ENCODE measurements around the gene ORM1. TPM values are rescaled to one million over a fixed set of nuclear protein-coding genes. Genes with fewer than 3 reads are reported as not detected.
A peak's percentile ranks its signal among the peaks of the same experiment; 100 is the strongest.

The ORM1 gene
- total and polyA plus RNA-seq, 8 donors, result 3.0 to 87.0 (median 5.9) TPM

DNA sequence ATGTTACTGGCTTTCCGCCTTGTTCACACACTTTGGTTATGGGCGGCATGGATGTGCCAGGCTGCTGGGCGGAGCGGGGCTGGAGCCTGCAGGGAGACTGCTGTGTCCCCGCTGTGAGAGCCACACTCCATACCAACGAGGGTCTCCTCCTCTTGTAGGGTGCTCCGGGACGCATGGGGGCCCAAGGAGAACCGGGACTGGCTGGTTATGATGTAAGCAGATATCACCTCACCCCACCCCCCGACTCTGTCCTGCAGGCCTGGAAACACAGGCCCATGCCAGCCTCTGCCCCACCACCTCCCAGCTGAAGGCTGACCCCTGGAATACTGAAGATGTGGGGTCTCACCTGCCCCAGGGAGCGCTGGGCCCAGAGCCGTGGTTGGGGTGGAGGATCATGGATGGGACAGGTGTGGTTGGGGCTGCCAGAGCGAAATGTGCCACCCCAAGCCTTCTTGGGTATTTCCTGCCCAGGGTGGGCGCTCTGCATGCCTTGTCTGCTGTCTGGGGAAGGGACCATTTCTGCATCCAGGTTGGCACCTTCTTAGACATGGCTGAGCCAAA, 39.3 kb upstream of the ORM1 start:
- TF ChIP-seq, protein P1, sequence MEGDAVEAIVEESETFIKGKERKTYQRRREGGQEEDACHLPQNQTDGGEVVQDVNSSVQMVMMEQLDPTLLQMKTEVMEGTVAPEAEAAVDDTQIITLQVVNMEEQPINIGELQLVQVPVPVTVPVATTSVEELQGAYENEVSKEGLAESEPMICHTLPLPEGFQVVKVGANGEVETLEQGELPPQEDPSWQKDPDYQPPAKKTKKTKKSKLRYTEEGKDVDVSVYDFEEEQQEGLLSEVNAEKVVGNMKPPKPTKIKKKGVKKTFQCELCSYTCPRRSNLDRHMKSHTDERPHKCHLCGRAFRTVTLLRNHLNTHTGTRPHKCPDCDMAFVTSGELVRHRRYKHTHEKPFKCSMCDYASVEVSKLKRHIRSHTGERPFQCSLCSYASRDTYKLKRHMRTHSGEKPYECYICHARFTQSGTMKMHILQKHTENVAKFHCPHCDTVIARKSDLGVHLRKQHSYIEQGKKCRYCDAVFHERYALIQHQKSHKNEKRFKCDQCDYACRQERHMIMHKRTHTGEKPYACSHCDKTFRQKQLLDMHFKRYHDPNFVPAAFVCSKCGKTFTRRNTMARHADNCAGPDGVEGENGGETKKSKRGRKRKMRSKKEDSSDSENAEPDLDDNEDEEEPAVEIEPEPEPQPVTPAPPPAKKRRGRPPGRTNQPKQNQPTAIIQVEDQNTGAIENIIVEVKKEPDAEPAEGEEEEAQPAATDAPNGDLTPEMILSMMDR (IDR thresholded peaks at IDR 0.05), result no peak
- Histone ChIP-seq H3K4me3 (no peak overlapping the region), H3K9me3 (no peaks in the 10 kb centered on the region), H3K27me3 (peaks cover 0 to 5% of the 10 kb centered on the region in 2 donors), H3K4me1 (no peaks in the 10 kb centered on the region), H3K27ac (no peak overlapping the region), H3K36me3 (peaks cover 0 to 8% of the 10 kb centered on the region in 2 donors)
- intact Hi-C loops (cut with DNase I), result loop anchor here in 1 of 2 donors (10.0 kb wide), 1 partner anchor 129 kb away; the partner anchor contains the start of gene COL27A1
- DNase-seq (peak in 2 of 4 donors; percentile 30 to 49), ATAC-seq (no peak)

DNA sequence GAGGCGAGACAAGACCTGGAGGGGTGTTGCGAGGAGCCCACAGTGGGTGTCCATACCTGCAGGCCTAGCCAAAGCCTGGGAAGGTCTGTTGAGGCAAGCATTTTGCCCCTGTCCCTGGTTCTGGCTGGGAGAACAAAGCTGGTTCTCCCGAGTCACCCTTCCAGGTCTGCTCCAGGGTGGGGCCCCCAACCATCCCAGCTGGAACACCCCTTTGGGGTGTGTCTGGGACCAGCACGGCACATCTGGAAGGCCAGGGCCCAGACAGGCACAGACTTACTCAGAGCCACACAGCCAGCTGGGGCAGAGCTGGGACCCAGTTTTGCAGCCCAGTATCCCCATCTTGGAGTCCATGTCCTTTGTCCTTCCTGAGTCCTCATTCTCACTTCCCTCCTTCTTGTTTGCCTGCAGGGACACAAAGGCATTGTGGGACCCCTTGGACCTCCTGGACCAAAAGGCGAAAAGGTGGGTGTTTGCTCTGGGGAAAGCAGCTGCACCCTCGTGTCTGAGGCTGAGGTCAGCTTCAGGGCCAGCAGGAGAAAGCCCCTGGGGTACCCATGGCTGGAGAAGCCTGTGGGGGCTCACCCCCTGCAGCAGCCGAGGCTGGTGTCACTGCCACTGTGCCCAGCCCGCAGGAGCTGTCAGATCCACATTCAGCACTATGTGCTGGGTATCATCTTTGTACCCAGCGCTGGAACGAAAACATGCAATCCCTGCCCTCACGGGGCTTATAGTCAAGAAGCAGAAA, 38.4 kb upstream of the ORM1 start:
- no peaks in the 10 kb centered on the region for H3K9me3 ChIP-seq
- DNase-seq, result peak in 2 of 4 donors; percentile 26 to 49
- peaks cover 0 to 8% of the 10 kb centered on the region in 2 donors for H3K36me3 ChIP-seq
- intact Hi-C loops (cut with DNase I), result loop anchor here in 1 of 2 donors (10.0 kb wide), 1 partner anchor 130 kb away; the partner anchor contains the start of gene COL27A1
- H3K27ac ChIP-seq, result no peak overlapping the region
- H3K27me3 ChIP-seq, result peaks cover 0 to 5% of the 10 kb centered on the region in 2 donors
- TF ChIP-seq, protein P1 (IDR thresholded peaks at IDR 0.05), result no peak
- H3K4me3 ChIP-seq, result no peak overlapping the region
- no peaks in the 10 kb centered on the region for H3K4me1 ChIP-seq
- no peak for ATAC-seq

DNA sequence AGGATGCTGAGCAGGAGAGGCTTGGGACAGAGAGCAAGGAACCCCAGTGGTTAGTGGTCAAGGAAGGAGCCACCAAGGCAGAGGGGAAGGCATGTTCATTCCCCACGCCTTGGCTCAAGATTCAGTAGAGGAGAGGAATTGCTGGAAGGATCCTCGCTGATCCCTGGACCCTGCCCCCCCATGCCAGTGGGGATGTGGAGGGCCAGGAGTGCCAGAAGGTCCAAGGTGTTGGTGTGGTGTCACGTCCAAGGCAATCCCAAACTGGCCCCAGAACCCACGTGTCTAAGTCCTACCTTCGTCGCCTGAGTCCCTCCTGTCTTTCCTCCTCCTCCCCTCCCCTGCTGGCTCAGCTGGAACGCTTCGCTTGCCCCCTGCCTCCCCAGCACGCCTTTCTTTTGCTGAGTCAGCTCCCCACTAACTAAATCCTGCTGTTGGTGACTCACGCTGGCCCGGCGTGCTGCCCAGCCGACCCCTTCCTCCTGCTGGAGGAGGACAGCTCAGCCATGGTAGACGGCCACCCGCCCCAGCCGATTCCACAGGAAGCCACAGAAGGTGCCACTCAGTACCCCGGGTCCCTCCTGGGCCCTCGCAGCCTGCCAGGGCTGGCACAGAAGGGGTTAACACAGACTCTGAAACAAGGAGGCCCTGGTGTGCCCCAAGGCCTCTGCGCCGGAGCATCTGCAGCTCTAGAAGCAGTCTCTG, 37.6 kb upstream of the ORM1 start:
- DNase-seq, result peak; percentile 61 to 86 (median 78)
- H3K27me3 ChIP-seq, result peaks cover 0 to 5% of the 10 kb centered on the region in 2 donors
- H3K27ac ChIP-seq, result peak overlapping the region in 1 of 2 donors; percentile 7
- intact Hi-C loops (cut with DNase I), result loop anchor here in 1 of 2 donors (10.0 kb wide), 1 partner anchor 131 kb away; the partner anchor contains the start of gene COL27A1
- ATAC-seq, result peak; percentile 61
- no peaks in the 10 kb centered on the region for H3K9me3 ChIP-seq
- H3K4me1 ChIP-seq, result no peaks in the 10 kb centered on the region
- H3K36me3 ChIP-seq, result peaks cover 0 to 8% of the 10 kb centered on the region in 2 donors
- TF ChIP-seq, protein P1 (IDR thresholded peaks at IDR 0.05), result no peak
- no peak overlapping the region for H3K4me3 ChIP-seq

DNA sequence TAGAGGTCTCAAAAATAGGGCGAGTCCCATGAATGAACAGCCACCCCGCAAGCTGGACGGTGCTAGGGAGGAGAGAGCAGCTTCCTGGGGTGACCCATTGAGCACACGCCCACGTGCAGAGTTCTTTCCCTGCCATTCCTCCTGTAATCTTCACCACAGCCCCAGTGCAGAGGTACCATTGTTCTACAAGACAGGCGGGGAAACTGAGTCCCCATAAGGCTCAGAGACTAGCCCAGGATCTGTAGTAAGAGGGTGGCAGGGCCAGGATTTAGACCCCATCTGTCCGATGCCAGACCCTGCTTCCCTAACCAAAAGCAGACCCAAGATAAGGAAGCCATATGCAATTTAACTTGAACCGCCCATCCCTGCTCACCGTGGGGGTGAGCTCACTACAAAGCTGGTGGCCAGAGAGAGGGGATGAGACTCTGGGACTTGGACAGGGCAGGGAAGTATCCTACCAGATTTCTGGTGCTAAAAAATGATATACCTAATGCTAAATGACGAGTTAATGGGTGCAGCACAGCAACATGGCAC, 36.7 kb upstream of the ORM1 start:
- no peaks in the 10 kb centered on the region for H3K4me1 ChIP-seq
- no peak overlapping the region for H3K4me3 ChIP-seq
- H3K9me3 ChIP-seq, result no peaks in the 10 kb centered on the region
- H3K27ac ChIP-seq, result no peak overlapping the region
- peaks cover 0 to 8% of the 10 kb centered on the region in 2 donors for H3K36me3 ChIP-seq
- DNase-seq, result peak in 1 of 4 donors; percentile 8
- no peak for ATAC-seq
- intact Hi-C loops (cut with DNase I), result loop anchor here in 1 of 2 donors (10.0 kb wide), 1 partner anchor 131 kb away; the partner anchor contains the start of gene COL27A1
- peaks cover 0 to 5% of the 10 kb centered on the region in 2 donors for H3K27me3 ChIP-seq
- TF ChIP-seq, protein P1 (IDR thresholded peaks at IDR 0.05), result no peak

Data from left lung (tissue), 10 donors.